Upper lobe of left lung (tissue), 6 donors: ENCODE data around the gene KCNMA1. TPM values are rescaled to one million over a fixed set of nuclear protein-coding genes. Genes with fewer than 3 reads are reported as not detected.
A peak's percentile ranks its signal among the peaks of the same experiment; 100 is the strongest.

Source experiments
- ATAC-seq, 2 donors: fragments of 200-7000 bp; cut with Tn5 transposase; one replicate each; pipeline ENCODE4 v1.9.1; 2022; ENCODE audit warnings: mild to moderate bottlenecking in 2 of 2, moderate library complexity in 2 of 2; ENCODE audit not compliant: low FRiP score in 2 of 2
- DNase-seq, 2 donors: peaks; one replicate each; pipeline ENCODE4 v3.0.0-alpha.2; 2019 to 2020
- H3K27ac ChIP-seq, 4 donors: fragments of 200-600 bp; sonication (generic); one replicate each; pipeline ENCODE4 v1.5.1; 2016 to 2019
- H3K27me3 ChIP-seq, 4 donors: fragments of 200-600 bp; sonication (generic); one replicate each; pipeline ENCODE4 v1.5.1; 2017 to 2019
- H3K36me3 ChIP-seq, 4 donors: fragments of 200-600 bp; sonication (generic); one replicate each; pipeline ENCODE4 v1.5.1; 2016 to 2019
- H3K4me1 ChIP-seq, 4 donors: fragments of 200-600 bp; sonication (generic); one replicate each; pipeline ENCODE4 v1.5.1; 2018 to 2019
- H3K4me3 ChIP-seq, 4 donors: fragments of 200-600 bp; sonication (generic); one replicate each; pipeline ENCODE4 v1.5.1; 2017 to 2019; ENCODE audit warnings: mild to moderate bottlenecking in 2 of 4, moderate library complexity in 1 of 4
- H3K9me3 ChIP-seq, 4 donors: fragments of 200-600 bp; sonication (generic); one replicate each; pipeline ENCODE4 v1.5.1; 2018 to 2019
- EP300 ChIP-seq, 4 donors: sonication (generic); formaldehyde crosslinking; IDR thresholded peaks; one replicate each; pipeline ENCODE4 v1.5.1; 2017; ENCODE audit warnings: antibody characterized with exemption in 4 of 4, control low read depth in 2 of 4
- POLR2A ChIP-seq, 4 donors: fragments of 450-650 bp; IDR thresholded peaks; one replicate each; pipeline ENCODE4 v1.5.1; 2016 to 2017; ENCODE audit warnings: antibody characterized with exemption in 4 of 4, mild to moderate bottlenecking in 2 of 4
- POLR2AphosphoS5 ChIP-seq, 2 donors: sonication (generic); formaldehyde crosslinking; IDR thresholded peaks; one replicate each; pipeline ENCODE4 v1.5.1; 2017; ENCODE audit warnings: antibody characterized with exemption in 2 of 2
- WGBS, 2 donors: methylation state at CpG; one replicate each; pipeline ENCODE4 v1.1.5; 2017 to 2018; 5-methylcytosine and 5-hydroxymethylcytosine counted together
- total RNA-seq, 6 donors: library from RNA; depleted of rRNA in 4 of 6; stranded (reverse); fragments of >200 nt in 4 of 6; gene quantifications; one replicate each; pipeline versions ENCODE4 v1.1.0 to v1.2.1, GENCODE V29; 2016 to 2021
- TF ChIP-seq, protein P1 (sequence below), 6 experiments: fragments of 450-650 bp in 4 of 6; fragments of 200-600 bp in 2 of 6; sonication (generic) in 2 of 6; IDR thresholded peaks; one replicate each; pipeline ENCODE4 v1.5.1; 2016 to 2019; ENCODE audit warnings: antibody characterized with exemption in 6 of 6
- donor health status: DM: no; HTN: no; CAD: no; lungs with moderate emphysema.
- donor health status: DM: no; HTN: yes; CAD: no; lungs with severe emphysema.

KCNMA1 gene
- total RNA-seq, 6 donors from 2014 or later = 5.8 to 107 (median 22.0) TPM

DNA sequence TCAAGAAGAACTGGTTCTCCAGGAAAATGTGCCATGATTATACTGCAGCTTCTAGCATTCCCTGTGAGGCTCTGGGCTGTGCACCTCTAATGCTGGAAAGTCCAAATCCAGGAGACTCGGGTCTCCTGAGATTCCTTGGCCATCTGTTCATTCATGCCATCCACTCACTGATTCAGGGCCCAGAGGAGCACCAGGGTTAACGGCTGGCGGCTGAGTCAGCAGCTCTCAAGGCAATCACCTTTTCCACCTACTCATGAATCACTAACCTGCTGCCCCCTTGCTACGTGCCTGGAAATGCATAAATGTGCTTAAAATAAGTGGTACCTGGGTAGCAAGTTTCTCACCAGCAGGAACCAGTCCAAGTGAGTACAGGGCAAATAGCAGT is 132.7 kb downstream of the KCNMA1 start:
- Histone ChIP-seq H3K27ac (peak overlapping the region in 1 of 4 donors; percentile 56), H3K4me3 (no peak overlapping the region), H3K9me3 (no peaks in the 10 kb centered on the region), H3K36me3 (no peaks in the 10 kb centered on the region), H3K4me1 (peaks cover 0 to 12% (median 2%) of the 10 kb centered on the region in 4 donors), H3K27me3 (no peaks in the 10 kb centered on the region)
- ATAC-seq = no peak
- DNase-seq = peak in 1 of 2 donors; percentile 48
- TF ChIP-seq POLR2AphosphoS5 (IDR thresholded peaks at IDR 0.05) (no peak), EP300 (IDR thresholded peaks at IDR 0.05) (no peak), POLR2A (IDR thresholded peaks at IDR 0.05) (no peak)
- TF ChIP-seq, protein P1, sequence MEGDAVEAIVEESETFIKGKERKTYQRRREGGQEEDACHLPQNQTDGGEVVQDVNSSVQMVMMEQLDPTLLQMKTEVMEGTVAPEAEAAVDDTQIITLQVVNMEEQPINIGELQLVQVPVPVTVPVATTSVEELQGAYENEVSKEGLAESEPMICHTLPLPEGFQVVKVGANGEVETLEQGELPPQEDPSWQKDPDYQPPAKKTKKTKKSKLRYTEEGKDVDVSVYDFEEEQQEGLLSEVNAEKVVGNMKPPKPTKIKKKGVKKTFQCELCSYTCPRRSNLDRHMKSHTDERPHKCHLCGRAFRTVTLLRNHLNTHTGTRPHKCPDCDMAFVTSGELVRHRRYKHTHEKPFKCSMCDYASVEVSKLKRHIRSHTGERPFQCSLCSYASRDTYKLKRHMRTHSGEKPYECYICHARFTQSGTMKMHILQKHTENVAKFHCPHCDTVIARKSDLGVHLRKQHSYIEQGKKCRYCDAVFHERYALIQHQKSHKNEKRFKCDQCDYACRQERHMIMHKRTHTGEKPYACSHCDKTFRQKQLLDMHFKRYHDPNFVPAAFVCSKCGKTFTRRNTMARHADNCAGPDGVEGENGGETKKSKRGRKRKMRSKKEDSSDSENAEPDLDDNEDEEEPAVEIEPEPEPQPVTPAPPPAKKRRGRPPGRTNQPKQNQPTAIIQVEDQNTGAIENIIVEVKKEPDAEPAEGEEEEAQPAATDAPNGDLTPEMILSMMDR (IDR thresholded peaks at IDR 0.05) = no peak
- 59 to 73% methylated on average over 4 of the region's 4 CpGs for WGBS, 2 donors

DNA sequence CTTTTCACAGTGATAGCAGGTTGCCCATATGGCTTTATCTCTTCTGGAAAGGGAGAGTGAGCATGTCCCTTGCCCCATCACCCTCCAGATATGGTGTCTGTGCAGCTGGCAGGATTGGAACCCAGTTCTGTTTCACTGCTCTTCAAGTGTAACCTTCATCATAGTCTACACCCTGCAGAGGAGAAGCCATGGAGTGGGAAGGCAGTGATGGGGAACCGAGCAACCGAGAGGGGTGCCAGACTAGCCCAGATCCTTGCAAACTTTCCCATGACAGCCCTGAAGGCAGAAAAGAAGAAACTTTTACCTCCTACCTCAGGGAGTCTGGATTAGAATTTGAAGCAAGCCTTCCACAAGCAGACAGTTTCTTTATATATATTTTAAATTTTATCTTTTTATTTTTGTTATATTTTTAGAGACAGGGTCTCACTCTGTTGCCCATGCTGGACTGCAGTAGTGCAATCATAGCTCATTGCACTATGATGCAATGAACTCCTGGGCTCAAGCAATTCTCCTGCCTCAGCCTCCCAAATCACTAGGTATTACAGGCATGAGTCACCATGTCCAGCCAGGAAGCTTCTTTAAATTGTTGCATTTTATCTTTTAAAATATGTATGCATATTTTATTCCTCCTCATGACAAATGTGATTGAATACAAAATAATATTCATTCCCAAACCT is 133.3 kb downstream of the KCNMA1 start:
- ATAC-seq (no peak), DNase-seq (no peak)
- TF ChIP-seq, protein P1 (IDR thresholded peaks at IDR 0.05) = no peak
- no peak for TF ChIP-seq EP300 (IDR thresholded peaks at IDR 0.05)
- no peak for TF ChIP-seq POLR2A (IDR thresholded peaks at IDR 0.05)
- TF ChIP-seq POLR2AphosphoS5 (IDR thresholded peaks at IDR 0.05) = no peak
- no peak overlapping the region for H3K27ac ChIP-seq
- H3K4me3 ChIP-seq = no peak overlapping the region
- WGBS, 2 donors = 93 to 95% methylated on average over 2 of the region's 2 CpGs
- no peaks in the 10 kb centered on the region for H3K27me3 ChIP-seq
- H3K9me3 ChIP-seq = no peaks in the 10 kb centered on the region
- peaks cover 0 to 12% (median 2%) of the 10 kb centered on the region in 4 donors for H3K4me1 ChIP-seq
- H3K36me3 ChIP-seq = no peaks in the 10 kb centered on the region

DNA sequence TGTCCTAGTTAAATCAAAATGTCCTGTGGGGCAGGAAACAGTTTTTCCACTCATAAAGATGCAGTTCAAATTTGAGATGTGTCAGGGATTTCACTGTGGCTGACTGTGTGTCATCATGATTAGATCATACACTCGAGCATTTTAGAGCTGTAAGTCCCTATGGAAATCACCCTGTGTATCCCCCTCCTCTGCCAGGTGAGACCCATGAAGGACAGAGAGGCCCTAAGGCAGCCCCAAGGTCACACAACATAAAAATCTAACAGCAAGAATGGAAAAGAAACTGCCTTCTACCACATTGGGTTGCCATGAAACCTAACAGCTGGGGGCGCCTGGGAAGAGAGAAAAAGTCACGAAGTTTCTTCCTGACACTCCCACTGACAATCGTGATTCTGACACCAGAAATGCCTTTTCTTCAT is 135.8 kb downstream of the KCNMA1 start:
- Histone ChIP-seq H3K9me3 (no peaks in the 10 kb centered on the region), H3K4me3 (no peak overlapping the region), H3K4me1 (peaks cover 0 to 12% (median 2%) of the 10 kb centered on the region in 4 donors), H3K27ac (no peak overlapping the region), H3K36me3 (no peaks in the 10 kb centered on the region), H3K27me3 (no peaks in the 10 kb centered on the region)
- TF ChIP-seq, protein P1 (IDR thresholded peaks at IDR 0.05) = no peak
- TF ChIP-seq POLR2AphosphoS5 (IDR thresholded peaks at IDR 0.05) (no peak), EP300 (IDR thresholded peaks at IDR 0.05) (no peak), POLR2A (IDR thresholded peaks at IDR 0.05) (no peak)
- ATAC-seq = no peak
- DNase-seq = no peak
- 53 to 65% methylated on average over 4 of the region's 4 CpGs for WGBS, 2 donors

DNA sequence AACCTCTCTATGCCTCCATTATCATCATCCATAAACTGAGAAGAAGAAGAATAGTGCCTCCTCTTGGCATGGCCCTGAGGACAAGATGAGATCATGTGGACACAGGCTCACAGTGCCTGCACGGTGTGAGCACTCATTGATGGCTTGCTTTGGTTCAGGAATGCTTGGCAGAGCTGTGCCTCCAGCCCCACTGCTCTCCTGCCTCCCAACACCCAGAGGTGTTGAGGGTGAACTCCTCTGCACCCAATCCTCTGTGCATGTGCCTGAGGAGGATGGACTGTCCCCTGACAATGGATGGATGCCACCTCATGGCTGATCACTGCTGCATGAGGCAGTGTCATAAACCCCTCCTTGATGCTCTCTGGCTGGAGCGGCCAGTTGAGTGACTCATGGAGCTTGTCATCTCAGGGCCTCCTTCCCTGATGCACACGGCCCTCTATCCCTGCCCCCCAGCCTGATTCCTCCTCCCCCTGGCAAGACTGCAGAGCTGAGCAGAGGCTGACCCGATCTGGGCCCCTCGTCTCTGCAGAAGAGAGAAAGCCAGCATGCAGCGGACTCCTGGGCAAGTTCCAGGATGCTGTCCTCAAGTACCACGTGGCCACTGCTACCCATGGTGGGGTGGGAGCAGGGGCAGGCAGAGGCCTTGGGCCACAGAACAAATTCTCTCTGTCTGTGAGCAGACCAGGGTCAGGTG is 136.3 kb downstream of the KCNMA1 start:
- DNase-seq = no peak
- H3K4me1 ChIP-seq = peaks cover 0 to 12% (median 2%) of the 10 kb centered on the region in 4 donors
- no peaks in the 10 kb centered on the region for H3K36me3 ChIP-seq
- no peaks in the 10 kb centered on the region for H3K9me3 ChIP-seq
- peak in 1 of 2 donors; percentile 42 for ATAC-seq
- no peaks in the 10 kb centered on the region for H3K27me3 ChIP-seq
- 45 to 53% methylated on average over 2 to 7 of the region's 7 CpGs for WGBS, 2 donors
- no peak overlapping the region for H3K4me3 ChIP-seq
- TF ChIP-seq EP300 (IDR thresholded peaks at IDR 0.05) = no peak
- TF ChIP-seq POLR2A (IDR thresholded peaks at IDR 0.05) = no peak
- TF ChIP-seq, protein P1 (IDR thresholded peaks at IDR 0.05) = no peak
- TF ChIP-seq POLR2AphosphoS5 (IDR thresholded peaks at IDR 0.05) = no peak
- no peak overlapping the region for H3K27ac ChIP-seq
